DMS 273 (cell line): Measurements from ENCODE around the gene TBX2.

Experiments
- DNase-seq: peaks from one replicate; lab custom pipeline; 2025; ENCODE audit not compliant: unreplicated experiment; lab: John Stamatoyannopoulos, UW

The TBX2 gene

GRCh38 chr17:61387011-61387410 is 12.6 kb upstream of the TBX2 start:
- no peak for DNase-seq

DNA sequence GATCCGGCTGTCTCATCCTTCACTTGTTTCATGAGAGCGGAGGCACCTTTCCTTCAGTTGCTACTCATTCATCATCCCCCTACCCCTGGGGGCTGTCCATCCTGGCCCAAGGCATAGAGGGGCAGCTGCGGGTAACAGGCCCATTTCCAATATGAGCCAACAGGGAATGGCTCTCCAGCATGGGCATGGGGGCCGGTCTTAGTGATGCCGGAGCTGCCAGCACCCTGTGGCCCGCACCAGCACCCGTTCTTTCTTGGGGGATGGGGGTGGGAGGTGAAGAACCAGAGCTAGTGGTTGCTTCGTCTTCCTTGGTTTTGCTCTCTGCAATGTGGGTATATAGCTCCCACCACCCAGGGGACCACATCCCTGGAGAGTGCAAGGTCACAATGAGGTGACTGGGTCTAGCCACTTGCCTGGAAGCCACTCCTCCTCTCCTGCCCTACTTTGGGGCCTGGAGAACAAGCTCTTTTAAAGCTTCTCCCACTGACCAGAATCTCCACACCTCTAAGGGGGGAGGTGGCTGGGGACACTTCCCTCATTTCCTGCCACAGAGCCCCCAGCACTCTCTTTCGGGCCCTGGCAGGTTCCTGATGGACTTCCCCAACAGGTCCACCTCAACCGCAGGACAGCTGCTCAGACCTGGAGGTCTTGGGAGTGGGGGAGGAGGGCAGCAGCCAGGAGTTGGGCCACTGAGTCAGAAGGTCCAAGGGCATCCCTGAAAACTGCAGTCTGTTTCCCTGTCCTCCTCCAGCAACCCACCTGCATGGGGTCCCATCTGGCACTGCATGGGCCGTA is 11.9 kb upstream of the TBX2 start:
- DNase-seq = no peak

GRCh38 chr17:61388561-61389356 is 10.9 kb upstream of the TBX2 start:
- no peak for DNase-seq

DNA sequence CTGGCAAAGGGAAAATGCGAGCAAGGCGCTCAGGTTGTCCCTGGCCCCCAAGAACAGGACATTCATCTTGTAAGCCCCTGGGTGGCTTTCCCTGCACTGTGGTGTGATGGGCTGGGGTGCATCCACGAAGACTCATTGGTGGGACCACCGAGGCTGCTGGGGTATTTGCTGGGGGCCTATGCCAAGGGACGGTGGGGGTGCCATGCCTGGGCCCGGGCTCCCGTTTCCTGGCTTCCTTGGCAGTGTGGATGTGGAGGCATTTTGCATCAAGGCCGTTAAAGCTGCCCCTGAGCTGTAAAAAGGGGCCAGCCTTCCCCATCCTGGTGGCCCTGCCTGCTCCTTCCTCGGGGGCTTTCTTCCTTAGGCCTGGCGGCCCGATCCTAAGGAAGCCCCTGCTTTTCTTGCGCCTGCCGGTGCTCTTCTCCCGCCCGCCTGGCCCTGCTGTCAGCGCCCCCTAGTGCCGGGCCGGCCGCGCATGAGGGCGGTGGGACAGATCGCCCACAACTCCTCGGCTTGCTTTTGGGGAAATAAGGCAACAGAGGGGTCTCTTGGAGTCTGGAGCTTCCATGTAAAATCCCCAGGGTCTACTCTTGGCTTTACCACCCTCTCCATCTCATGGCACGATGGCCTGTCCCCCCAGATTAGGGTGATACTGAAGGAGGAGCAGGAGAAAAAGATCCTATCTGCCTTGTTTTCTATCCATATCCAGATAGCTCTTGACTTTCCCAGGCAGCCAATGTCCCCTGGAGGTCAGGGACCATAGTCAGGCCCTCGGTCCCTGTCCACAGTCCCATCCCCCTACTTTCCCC is 9.8 kb upstream of the TBX2 start:
- DNase-seq = peak; percentile 74

DNA sequence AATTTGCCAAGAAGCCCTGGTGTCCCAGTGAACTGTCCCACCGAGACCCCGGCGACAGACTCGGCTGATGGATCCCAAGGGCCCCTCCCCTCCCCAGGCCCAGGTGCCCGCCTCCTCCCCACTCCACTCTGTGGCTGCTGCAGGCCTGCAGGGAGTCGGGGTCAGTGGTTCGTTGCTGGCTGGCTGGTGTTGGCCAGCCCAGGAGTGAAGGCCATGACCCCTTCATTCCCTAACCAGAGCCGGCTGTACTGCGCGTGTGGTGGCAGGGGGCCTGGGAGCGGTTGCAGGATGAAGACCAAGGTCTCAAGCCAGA is 9.2 kb upstream of the TBX2 start:
- DNase-seq = no peak

DNA sequence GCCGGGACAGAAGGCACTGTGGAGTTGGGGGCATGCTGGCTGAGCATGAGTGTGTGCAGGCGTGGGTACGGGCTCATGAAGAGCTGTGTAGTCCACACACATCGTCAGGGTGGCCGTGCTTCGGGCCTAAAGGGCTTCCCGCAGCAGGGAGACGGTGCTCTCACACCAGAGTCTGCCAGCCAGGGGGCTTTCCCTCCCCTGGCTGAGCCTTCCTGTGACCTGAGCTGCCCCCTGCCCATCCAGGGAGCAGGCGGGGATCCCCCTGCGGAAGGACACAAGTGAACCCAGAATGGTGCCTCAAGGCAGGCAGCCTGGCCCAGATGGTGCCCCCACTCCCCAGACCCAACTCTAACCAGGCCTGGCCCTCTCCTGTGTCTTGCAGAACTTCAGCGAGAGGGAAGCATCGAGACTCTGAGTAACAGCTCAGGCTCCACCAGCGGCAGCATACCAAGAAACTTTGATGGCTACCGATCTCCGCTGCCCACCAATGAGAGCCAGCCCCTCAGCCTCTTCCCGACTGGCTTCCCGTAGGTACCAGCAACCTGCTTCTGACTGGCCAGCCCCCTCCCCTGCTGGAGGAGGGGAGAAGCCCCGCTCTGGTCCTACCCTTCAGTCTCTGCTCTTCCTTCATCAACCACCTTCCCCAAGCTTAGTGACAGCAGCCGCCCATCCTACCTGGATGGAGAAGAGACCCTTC is 7.9 kb upstream of the TBX2 start:
- no peak for DNase-seq

DNA sequence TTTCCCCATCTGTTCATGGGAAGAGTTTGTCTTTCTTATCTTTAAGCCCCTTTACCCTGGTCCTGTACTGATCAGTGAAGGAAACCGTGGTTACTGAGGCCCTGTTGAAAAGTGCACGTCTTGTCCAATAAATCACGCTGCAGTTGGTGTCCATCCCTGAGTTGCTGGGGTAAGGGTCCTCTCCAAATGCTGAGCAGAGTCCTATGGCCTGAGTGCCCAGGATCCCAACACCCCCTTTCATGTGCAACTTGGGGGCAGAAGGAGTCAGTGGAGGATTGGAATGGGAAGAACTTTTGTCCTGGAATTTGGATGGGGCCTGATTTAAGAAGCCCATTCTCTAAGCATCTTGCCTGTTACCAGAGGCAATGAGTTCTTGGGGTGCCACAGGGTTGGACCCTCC is 7.0 kb upstream of the TBX2 start:
- DNase-seq = no peak

GRCh38 chr17:61393550-61393903 is 6.1 kb upstream of the TBX2 start:
- DNase-seq = peak; percentile 55

- DNase-seq = peak; percentile 75
Measured at GRCh38 chr17:61393904-61394629, 5.6 kb upstream of the TBX2 start.

DNA sequence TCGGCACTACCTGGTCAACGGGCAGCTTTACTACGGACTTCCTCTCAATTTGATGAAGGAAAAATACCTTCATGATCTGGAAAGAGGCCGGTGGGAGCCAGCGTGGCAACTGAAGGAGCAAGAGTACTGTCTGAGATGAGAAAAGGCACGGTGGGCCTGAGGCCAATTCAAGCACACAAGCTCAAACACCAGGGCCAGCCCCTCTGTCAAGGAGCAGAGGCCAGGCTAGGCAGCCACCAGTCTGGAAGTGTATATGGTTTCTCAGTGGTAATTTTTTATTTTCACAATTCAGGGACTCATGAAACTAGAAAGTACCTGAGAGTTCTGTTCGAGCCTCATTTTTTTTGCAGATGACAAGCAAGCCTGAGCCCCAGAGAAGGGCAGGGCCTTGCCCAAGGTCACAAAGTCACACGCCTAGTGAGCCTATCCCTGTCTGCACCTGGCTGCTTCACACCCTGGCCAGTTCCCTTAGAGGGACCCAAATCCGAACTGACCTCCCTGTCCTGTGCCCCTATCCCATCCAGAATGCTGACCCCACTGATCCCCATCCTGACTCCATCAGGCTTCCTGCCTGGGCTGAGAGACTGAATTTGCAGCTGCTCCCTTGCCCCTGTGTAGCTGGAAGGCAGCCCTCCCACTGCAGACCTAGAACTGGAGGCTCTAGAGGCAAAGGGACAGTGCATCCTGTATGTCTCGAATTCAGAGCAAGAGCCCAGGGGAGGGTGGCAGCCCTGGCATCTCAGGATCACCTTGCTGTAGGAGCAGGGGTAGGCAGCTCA is 4.8 kb upstream of the TBX2 start:
- no peak for DNase-seq

GRCh38 chr17:61395409-61395982 is 4.1 kb upstream of the TBX2 start:
- DNase-seq = no peak

DNA sequence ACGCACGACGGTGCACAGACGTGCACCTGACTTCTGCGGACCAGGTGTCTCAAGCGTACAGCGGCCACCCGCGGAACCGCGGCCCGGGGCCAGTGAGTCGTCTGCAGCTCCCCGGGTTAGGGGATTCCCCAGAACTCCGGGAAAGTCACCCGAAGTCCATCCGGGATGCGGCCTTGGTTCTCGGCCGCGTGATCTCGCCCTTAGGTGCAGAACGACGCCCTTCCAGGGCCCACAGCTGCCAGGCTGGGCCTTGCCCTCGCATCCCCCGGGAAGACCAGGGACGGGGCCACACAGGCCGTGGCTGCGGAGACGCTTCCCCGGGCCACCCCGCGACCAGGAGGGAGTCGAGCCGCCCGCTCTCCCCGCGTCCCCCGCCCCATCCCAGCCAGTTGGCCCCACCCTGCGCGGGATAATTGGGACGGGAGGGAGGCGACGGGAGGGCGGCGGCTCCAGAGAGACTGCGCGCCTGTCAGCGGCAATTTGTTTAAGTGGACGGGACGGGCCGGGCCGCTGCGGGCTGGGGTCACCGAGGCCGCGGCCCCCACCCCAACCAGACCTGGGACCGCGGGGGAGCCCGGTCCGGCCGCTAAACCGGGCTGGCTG is 3.6 kb upstream of the TBX2 start:
- DNase-seq = peak; percentile 27

GRCh38 chr17:61396586-61397085 is 3.0 kb upstream of the TBX2 start:
- DNase-seq = no peak

DNA sequence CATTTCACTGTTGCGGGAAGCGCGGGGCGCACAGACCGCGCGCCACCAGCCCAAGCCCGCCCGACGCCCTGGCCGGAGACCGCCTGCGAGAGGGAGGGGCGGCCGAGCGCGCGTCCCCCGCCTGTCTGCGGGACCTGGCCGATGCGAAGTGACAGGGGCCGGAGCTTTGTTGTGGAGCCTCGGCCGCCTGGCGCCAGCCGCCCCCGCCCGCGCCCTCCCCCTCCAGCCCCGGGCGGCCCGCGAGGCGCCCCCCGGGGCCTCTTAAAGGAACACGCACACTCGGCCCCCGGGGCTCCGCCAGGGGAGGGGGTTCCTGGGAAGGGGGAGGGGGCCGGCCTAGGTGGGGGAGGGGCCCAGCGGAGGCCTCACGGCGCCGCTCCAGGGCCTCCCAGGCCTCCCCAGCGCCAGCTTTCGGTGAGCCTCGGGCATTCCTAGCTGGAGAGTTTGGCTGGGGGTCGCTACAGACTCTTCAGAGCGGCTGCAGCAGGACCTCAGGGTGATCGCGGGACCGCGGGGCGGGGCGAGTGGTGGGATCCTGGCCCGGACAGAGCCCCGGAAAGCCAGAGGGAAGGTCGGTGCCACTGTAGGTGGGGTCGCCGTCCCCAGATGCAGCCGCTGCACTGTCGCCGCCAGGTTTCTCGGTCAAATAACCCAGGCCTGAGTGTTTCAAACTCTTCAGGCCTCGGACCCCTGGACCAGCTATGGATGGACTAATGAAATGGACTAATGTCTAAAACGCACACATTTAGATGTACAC is 2.4 kb upstream of the TBX2 start:
- DNase-seq = peak; percentile 61

DNA sequence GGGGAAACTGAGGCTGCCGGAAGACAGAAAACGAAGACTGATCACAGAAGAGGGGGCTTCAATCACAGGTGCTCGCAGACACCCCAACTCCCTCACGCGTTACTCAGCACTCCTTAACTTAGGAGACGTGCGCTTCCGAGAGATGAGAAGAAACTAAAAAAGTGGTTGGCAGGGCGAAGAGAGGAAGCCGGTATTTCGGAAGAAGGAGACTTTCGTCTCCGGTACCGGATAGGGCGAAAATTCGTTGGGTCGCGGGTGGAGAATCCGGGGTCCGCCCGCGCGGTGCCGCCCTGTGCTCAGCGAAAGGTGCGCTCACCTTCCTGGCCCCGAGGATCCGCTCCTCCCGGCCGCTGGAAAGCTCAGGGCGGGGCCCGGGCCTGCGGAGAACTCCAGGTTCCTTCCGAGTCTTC is 917 bp upstream of the TBX2 start:
- peak; percentile 66 for DNase-seq

- peak; percentile 72 for DNase-seq
Measured at GRCh38 chr17:61400066-61400716, 548 bp downstream of the TBX2 start.

- peak; percentile 46 for DNase-seq
Measured at GRCh38 chr17:61400717-61401388, 1.2 kb downstream of the TBX2 start.
